ENCODE measurements around the gene MSRB1. TPM values are rescaled to one million over a fixed set of nuclear protein-coding genes. Genes with fewer than 3 reads are reported as not detected.
A peak's percentile ranks its signal among the peaks of the same experiment; 100 is the strongest.

MSRB1 gene
- total and polyA plus RNA-seq, 2 of the 13 experiments (the other 11 are each of a cell fraction or from before 2014, with no cell fraction given), result 32.1 to 75.4 TPM

DNA sequence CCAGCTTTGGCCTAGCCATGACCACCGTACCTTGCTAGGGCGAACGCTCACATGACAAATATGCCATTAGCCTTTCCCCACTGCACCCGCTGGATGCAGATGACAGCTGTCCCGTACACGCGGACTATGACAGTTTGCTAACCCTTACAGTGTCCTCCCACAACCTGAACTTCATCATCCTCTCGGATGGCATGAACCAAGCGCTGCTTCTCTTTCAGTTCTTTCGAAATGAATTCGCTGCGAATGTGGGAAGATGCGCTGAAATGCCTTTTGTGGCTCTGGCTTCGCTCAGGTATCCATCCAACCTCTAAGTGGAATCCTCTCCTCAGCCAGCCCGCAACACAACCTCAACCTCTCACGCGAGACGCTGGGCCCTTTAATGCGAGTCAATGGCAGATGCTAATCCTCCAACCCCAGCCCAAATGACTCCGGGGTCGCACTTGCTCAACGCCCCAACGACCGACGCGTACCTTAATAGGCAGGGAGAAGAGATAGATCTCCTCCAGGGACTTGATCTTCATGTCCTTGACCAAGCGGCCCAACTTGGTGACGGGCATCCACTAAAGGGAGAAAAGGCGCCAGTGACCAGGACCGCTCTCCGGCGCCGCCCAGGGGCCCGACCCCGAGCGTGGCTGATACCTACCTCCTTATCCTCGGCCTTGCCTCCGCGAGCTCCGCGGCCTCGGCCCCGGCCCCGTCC lies 21.0 kb upstream of the MSRB1 start (continued):
- TF ChIP-seq, protein P1, sequence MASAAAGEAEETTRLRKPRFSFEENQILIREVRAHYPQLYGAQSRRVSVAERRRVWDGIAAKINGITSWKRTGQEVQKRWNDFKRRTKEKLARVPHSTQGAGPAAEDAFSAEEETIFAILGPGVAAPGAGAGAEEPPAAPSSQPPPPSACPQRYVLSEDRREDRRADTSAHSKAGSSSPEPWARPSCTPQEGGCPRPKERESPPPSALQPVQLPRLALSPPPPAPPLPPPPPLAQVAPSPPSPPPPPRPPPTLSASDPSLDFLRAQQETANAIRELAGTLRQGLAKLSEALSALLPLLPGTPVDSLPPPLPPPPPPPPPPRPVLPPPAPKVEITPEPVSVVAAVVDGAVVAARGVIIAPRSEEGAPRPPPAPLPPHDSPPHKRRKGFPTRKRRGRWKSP (CRISPR knock-in tag; IDR thresholded peaks at IDR 0.05), result 0 out of 2 replicates have a peak, but pooled peaks have one; percentile 16
- no peak for TF ChIP-seq FOXO1 (CRISPR knock-in tag; IDR thresholded peaks at IDR 0.05)
- no peak for TF ChIP-seq HDAC2 (CRISPR knock-in tag; IDR thresholded peaks at IDR 0.05)
- 0 out of 2 replicates have a peak, but pooled peaks have one; percentile 29 for TF ChIP-seq HBP1 (CRISPR knock-in tag; IDR thresholded peaks at IDR 0.05; ENCODE audit: low read depth)
- no peak for TF ChIP-seq RNF2 (conservative IDR thresholded peaks at IDR 0.05; ENCODE audit: low read depth)
- TF ChIP-seq ZNF792 (CRISPR knock-in tag; IDR thresholded peaks at IDR 0.05), result no peak
- no peak for TF ChIP-seq ZNF616 (CRISPR knock-in tag; IDR thresholded peaks at IDR 0.05; ENCODE audit: low read depth)
- TF ChIP-seq, protein P2, sequence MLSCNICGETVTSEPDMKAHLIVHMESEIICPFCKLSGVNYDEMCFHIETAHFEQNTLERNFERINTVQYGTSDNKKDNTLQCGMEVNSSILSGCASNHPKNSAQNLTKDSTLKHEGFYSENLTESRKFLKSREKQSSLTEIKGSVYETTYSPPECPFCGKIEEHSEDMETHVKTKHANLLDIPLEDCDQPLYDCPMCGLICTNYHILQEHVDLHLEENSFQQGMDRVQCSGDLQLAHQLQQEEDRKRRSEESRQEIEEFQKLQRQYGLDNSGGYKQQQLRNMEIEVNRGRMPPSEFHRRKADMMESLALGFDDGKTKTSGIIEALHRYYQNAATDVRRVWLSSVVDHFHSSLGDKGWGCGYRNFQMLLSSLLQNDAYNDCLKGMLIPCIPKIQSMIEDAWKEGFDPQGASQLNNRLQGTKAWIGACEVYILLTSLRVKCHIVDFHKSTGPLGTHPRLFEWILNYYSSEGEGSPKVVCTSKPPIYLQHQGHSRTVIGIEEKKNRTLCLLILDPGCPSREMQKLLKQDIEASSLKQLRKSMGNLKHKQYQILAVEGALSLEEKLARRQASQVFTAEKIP (CRISPR knock-in tag; IDR thresholded peaks at IDR 0.05; ENCODE audit: borderline replicate concordance), result no peak
- TF ChIP-seq SAP130 (CRISPR knock-in tag; IDR thresholded peaks at IDR 0.05; ENCODE audit: low read depth), result peak; percentile 56; the same call in 1 of the 2 replicates
- TF ChIP-seq TBX2 (CRISPR knock-in tag; IDR thresholded peaks at IDR 0.05; ENCODE audit: borderline replicate concordance), result no peak
- TF ChIP-seq ZNF567 (CRISPR knock-in tag; IDR thresholded peaks at IDR 0.05; ENCODE audit: borderline replicate concordance), result no peak
- no peak for TF ChIP-seq SIX4 (CRISPR knock-in tag; IDR thresholded peaks at IDR 0.05)
- no peak for TF ChIP-seq ZNF362 (CRISPR knock-in tag; IDR thresholded peaks at IDR 0.05; ENCODE audit: borderline replicate concordance)
- no peak for TF ChIP-seq MAZ (IDR thresholded peaks at IDR 0.05; ENCODE audit: borderline replicate concordance, low read depth, low read length)
- TF ChIP-seq MAZ (CRISPR knock-in tag; IDR thresholded peaks at IDR 0.05; ENCODE audit: low read depth), result peak; percentile 31; the same call in 1 of the 2 replicates
- TF ChIP-seq NCOA1 (CRISPR knock-in tag; IDR thresholded peaks at IDR 0.05), result no peak
- no peak for TF ChIP-seq ZFP36L2 (CRISPR knock-in tag; IDR thresholded peaks at IDR 0.05)
- no peak for TF ChIP-seq MATR3 (CRISPR knock-in tag; IDR thresholded peaks at IDR 0.05)
- TF ChIP-seq THAP8 (CRISPR knock-in tag; IDR thresholded peaks at IDR 0.05; ENCODE audit: borderline replicate concordance), result no peak
- TF ChIP-seq, protein P3, sequence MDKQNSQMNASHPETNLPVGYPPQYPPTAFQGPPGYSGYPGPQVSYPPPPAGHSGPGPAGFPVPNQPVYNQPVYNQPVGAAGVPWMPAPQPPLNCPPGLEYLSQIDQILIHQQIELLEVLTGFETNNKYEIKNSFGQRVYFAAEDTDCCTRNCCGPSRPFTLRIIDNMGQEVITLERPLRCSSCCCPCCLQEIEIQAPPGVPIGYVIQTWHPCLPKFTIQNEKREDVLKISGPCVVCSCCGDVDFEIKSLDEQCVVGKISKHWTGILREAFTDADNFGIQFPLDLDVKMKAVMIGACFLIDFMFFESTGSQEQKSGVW (CRISPR knock-in tag; IDR thresholded peaks at IDR 0.05; ENCODE audit: borderline replicate concordance), result 0 out of 2 replicates have a peak, but pooled peaks have one; percentile 2

All from HepG2 (cell line).